HG03565 (cell line): ENCODE results near the gene ABHD12.

Experiments used
- ATAC-seq: cut with Tn5 transposase; IDR thresholded peaks from one replicate; pipeline ENCODE4 v1.9.1; 2021; ENCODE audit warnings: mild to moderate bottlenecking, moderate library complexity; ENCODE audit not compliant: unreplicated experiment

Gene ABHD12

GRCh38 chr20:25309395-25310267 is 81.0 kb downstream of the ABHD12 start:
- ATAC-seq = no peak

- ATAC-seq = no peak
These were observed 81.8 kb downstream of the ABHD12 start for GRCh38 chr20:25308671-25309394.

GRCh38 chr20:25308083-25308491 is 82.5 kb downstream of the ABHD12 start:
- no peak for ATAC-seq

- no peak for ATAC-seq
These were observed 83.4 kb downstream of the ABHD12 start for GRCh38 chr20:25306991-25307903.

- no peak for ATAC-seq
These were observed 86.5 kb downstream of the ABHD12 start for GRCh38 chr20:25304025-25304549.

GRCh38 chr20:25303292-25304024 is 87.2 kb downstream of the ABHD12 start:
- ATAC-seq = no peak

GRCh38 chr20:25302596-25302995 is 88.0 kb downstream of the ABHD12 start:
- no peak for ATAC-seq

- no peak for ATAC-seq
These were observed 89.2 kb downstream of the ABHD12 start for GRCh38 chr20:25301357-25301920.

- no peak for ATAC-seq
These were observed 90.0 kb downstream of the ABHD12 start for GRCh38 chr20:25300496-25301170.

- ATAC-seq = no peak
These were observed 90.8 kb downstream of the ABHD12 start for GRCh38 chr20:25299806-25300205.

- peak; percentile 66 for ATAC-seq
These were observed 93.3 kb downstream of the ABHD12 start for GRCh38 chr20:25297141-25297905.

- ATAC-seq = no peak
These were observed 94.2 kb downstream of the ABHD12 start for GRCh38 chr20:25296094-25297093.

- no peak for ATAC-seq
These were observed 95.1 kb downstream of the ABHD12 start for GRCh38 chr20:25295386-25296093.

- ATAC-seq = no peak
These were observed 95.9 kb downstream of the ABHD12 start for GRCh38 chr20:25294459-25295385.

GRCh38 chr20:25293910-25294458 is 96.7 kb downstream of the ABHD12 start:
- no peak for ATAC-seq
